GM23338 (cell line): Measurements from ENCODE around the gene ATP4B. TPM values are rescaled to one million over a fixed set of nuclear protein-coding genes. Genes with fewer than 3 reads are reported as not detected.

ENCODE experiments used
- ATAC-seq: fragments of 200-7000 bp; cut with Tn5 transposase; 3 replicates; pipeline ENCODE4 v1.9.1; 2020
- DNase-seq: peaks from one replicate; pipeline ENCODE4 v3.0.0-alpha.2; 2015; ENCODE audit warnings: low spot score
- H2AFZ ChIP-seq: fragments of 200-600 bp; sonication (generic); 2 replicates; pipeline ENCODE4 v1.8.0; 2016; ENCODE audit warnings: antibody characterized with exemption, mild to moderate bottlenecking, moderate library complexity
- H3F3A ChIP-seq: fragments of 200-600 bp; sonication (generic); replicated peaks from 2 replicates; pipeline ENCODE4 v1.8.0; 2017; ENCODE audit warnings: antibody characterized with exemption, mixed run types, low read depth
- H3K27ac ChIP-seq: fragments of 200-600 bp; sonication (generic); 2 replicates; pipeline ENCODE4 v1.6.1; 2016; ENCODE audit warnings: low read depth
- H3K27me3 ChIP-seq: fragments of 200-600 bp; sonication (generic); 2 replicates; pipeline ENCODE4 v1.8.0; 2016; ENCODE audit warnings: mild to moderate bottlenecking, mixed run types, moderate library complexity; ENCODE audit not compliant: insufficient read depth
- H3K36me3 ChIP-seq: fragments of 200-600 bp; sonication (generic); 2 replicates; pipeline ENCODE4 v1.8.0; 2016; ENCODE audit warnings: mild to moderate bottlenecking; ENCODE audit not compliant: insufficient read depth
- H3K4me1 ChIP-seq: fragments of 200-600 bp; sonication (generic); 2 replicates; pipeline ENCODE4 v1.8.0; 2016; ENCODE audit warnings: mild to moderate bottlenecking, moderate library complexity; ENCODE audit not compliant: insufficient read depth
- H3K4me2 ChIP-seq: fragments of 200-600 bp; sonication (generic); 2 replicates; pipeline ENCODE4 v1.7.1; 2017; ENCODE audit warnings: mixed run types
- H3K4me3 ChIP-seq: fragments of 200-600 bp; sonication (generic); 2 replicates; pipeline ENCODE4 v1.6.1; 2016; ENCODE audit warnings: mixed run types
- H3K79me2 ChIP-seq: fragments of 200-600 bp; sonication (generic); replicated peaks from 2 replicates; pipeline ENCODE4 v1.8.0; 2017; ENCODE audit warnings: mild to moderate bottlenecking; ENCODE audit not compliant: insufficient read depth
- H3K9me2 ChIP-seq: fragments of 200-600 bp; sonication (generic); 2 replicates; pipeline ENCODE4 v1.8.0; 2017; ENCODE audit not compliant: insufficient read depth
- H4K20me1 ChIP-seq: fragments of 200-600 bp; sonication (generic); replicated peaks from 2 replicates; pipeline ENCODE4 v1.8.0; 2017; ENCODE audit warnings: mild to moderate bottlenecking; ENCODE audit not compliant: insufficient read depth
- H3K27ac Mint-ChIP-seq: 2 replicates; pipeline ENCODE4 v1.8.0; 2020; ENCODE audit warnings: inconsistent platforms, mild to moderate bottlenecking, moderate library complexity, mixed read lengths
- H3K27me3 Mint-ChIP-seq: 3 replicates; pipeline ENCODE4 v1.8.0; 2022; ENCODE audit warnings: low read depth, mild to moderate bottlenecking, moderate library complexity, mixed read lengths, inconsistent platforms; ENCODE audit not compliant: insufficient read depth, poor library complexity
- H3K36me3 Mint-ChIP-seq: 3 replicates; pipeline ENCODE4 v1.8.0; 2021; ENCODE audit warnings: low read depth, mild to moderate bottlenecking, inconsistent platforms, moderate library complexity, mixed read lengths
- H3K4me1 Mint-ChIP-seq: 3 replicates; pipeline ENCODE4 v1.8.0; 2020; ENCODE audit warnings: mild to moderate bottlenecking, inconsistent platforms, mixed read lengths
- H3K4me3 Mint-ChIP-seq: 3 replicates; pipeline ENCODE4 v1.8.0; 2021; ENCODE audit warnings: moderate library complexity, mild to moderate bottlenecking, inconsistent platforms, mixed read lengths
- H3K9me3 Mint-ChIP-seq: 3 replicates; pipeline ENCODE4 v1.8.0; 2020; ENCODE audit warnings: moderate library complexity, mild to moderate bottlenecking, inconsistent platforms, mixed read lengths
- CREB1 ChIP-seq: fragments of 250-450 bp; sonication (Bioruptor Pico); IDR thresholded peaks from 2 replicates; pipeline ENCODE4 v1.5.0; 2020; ENCODE audit warnings: low read depth, mild to moderate bottlenecking, moderate library complexity
- CTCF ChIP-seq, 2 experiments: fragments of 200-600 bp in 1 of 2; sonication (generic) in 1 of 2; conservative IDR thresholded peaks; 2 replicates each; pipeline versions ENCODE4 v1.5.1 to v1.6.1; 2016 to 2017; ENCODE audit warnings: antibody characterized with exemption in 2 of 2, low read depth in 2 of 2, mild to moderate bottlenecking in 2 of 2, moderate library complexity in 1 of 2
- EZH2phosphoT487 ChIP-seq: fragments of 200-600 bp; sonication (generic); IDR thresholded peaks from one replicate; pipeline ENCODE4 v1.8.1; 2018; ENCODE audit warnings: antibody characterized with exemption; ENCODE audit not compliant: unreplicated experiment
- JUNB ChIP-seq: IDR thresholded peaks from one replicate; pipeline ENCODE4 v1.6.1; 2016; ENCODE audit warnings: antibody characterized with exemption; ENCODE audit not compliant: unreplicated experiment
- POLR2AphosphoS5 ChIP-seq: IDR thresholded peaks from 2 replicates; pipeline ENCODE4 v1.6.1; 2016; ENCODE audit warnings: antibody characterized with exemption, low read depth
- STAT1 ChIP-seq: IDR thresholded peaks from one replicate; pipeline ENCODE4 v1.6.1; 2016; ENCODE audit warnings: antibody characterized with exemption; ENCODE audit not compliant: unreplicated experiment
- ZNF114 ChIP-seq: fragments of 250-450 bp; sonication (Bioruptor Pico); IDR thresholded peaks from 2 replicates; pipeline ENCODE4 v1.5.0; 2020; ENCODE audit warnings: mild to moderate bottlenecking, moderate library complexity
- ZNF331 ChIP-seq: fragments of 250-450 bp; sonication (Bioruptor Pico); IDR thresholded peaks from 2 replicates; pipeline ENCODE4 v1.5.0; 2020; ENCODE audit warnings: low read depth, mild to moderate bottlenecking, moderate library complexity
- polyA plus RNA-seq: library from polyadenylated mRNA; unstranded; fragments of >200 nt; fragmentation: Nextera tagmentation; extraction: Ambion mirVana; gene quantifications from 2 replicates; pipeline ENCODE4 v1.2.1, GENCODE V29; 2016
- total RNA-seq: library from RNA; depleted of rRNA; stranded (reverse); fragments of >200 nt; shearing (Covaris generic); gene quantifications from 2 replicates; pipeline ENCODE4 v1.2.3, GENCODE V29; 2014
- TF ChIP-seq, protein P1 (sequence below): IDR thresholded peaks from one replicate; pipeline ENCODE4 v1.6.1; 2018; ENCODE audit warnings: antibody characterized with exemption; ENCODE audit not compliant: unreplicated experiment
- TF ChIP-seq, protein P2 (sequence below): IDR thresholded peaks from 2 replicates; pipeline ENCODE4 v1.6.1; 2016; ENCODE audit warnings: antibody characterized with exemption

Gene ATP4B
- total and polyA plus RNA-seq, 2 experiments from 2014 or later = not detected

DNA sequence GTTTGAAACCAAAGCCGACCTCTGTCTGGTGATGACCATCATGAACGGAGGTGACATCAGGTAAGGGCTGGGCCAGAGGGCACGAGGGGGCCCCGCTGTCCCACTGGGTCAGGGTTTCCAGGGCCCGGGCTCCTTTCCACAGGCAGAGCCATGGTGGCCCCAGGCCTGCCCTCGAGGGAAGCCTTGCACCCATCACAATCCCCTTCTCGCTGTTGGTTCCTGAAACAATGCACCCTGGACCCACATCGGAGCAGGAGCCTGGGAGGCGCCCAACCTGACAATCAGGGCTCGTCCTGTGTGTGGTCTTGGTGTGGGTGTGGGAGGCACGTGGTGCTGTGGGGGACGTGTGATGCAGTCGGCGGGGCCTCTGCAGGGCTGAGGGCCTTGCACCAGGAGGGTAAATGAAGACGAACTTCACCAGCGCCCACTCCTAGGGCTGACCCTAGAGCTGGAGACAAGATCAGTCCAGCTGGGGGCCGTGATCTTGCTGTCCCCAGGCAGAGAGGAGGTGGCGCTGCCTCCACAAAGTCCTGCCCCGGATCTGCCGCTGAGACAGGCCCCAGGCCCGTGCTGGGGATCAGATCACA is 11.8 kb upstream of the ATP4B start:
- no peak overlapping the region for H3K27ac Mint-ChIP-seq
- no peak for DNase-seq

GRCh38 chr13:113669231-113669754 is 11.3 kb upstream of the ATP4B start:
- H3K4me1 Mint-ChIP-seq = peaks cover 5% of the 10 kb centered on the region; the same call in 2 of the 3 replicates
- no peak for TF ChIP-seq CREB1
- no peak for TF ChIP-seq ZNF114 (CRISPR knock-in tag)
- TF ChIP-seq POLR2AphosphoS5 = no peak
- TF ChIP-seq CTCF (conservative IDR thresholded peaks at IDR 0.05; ENCODE audit: low read depth in 2 of 2) = no peak
- TF ChIP-seq, protein P1, sequence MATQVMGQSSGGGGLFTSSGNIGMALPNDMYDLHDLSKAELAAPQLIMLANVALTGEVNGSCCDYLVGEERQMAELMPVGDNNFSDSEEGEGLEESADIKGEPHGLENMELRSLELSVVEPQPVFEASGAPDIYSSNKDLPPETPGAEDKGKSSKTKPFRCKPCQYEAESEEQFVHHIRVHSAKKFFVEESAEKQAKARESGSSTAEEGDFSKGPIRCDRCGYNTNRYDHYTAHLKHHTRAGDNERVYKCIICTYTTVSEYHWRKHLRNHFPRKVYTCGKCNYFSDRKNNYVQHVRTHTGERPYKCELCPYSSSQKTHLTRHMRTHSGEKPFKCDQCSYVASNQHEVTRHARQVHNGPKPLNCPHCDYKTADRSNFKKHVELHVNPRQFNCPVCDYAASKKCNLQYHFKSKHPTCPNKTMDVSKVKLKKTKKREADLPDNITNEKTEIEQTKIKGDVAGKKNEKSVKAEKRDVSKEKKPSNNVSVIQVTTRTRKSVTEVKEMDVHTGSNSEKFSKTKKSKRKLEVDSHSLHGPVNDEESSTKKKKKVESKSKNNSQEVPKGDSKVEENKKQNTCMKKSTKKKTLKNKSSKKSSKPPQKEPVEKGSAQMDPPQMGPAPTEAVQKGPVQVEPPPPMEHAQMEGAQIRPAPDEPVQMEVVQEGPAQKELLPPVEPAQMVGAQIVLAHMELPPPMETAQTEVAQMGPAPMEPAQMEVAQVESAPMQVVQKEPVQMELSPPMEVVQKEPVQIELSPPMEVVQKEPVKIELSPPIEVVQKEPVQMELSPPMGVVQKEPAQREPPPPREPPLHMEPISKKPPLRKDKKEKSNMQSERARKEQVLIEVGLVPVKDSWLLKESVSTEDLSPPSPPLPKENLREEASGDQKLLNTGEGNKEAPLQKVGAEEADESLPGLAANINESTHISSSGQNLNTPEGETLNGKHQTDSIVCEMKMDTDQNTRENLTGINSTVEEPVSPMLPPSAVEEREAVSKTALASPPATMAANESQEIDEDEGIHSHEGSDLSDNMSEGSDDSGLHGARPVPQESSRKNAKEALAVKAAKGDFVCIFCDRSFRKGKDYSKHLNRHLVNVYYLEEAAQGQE = no peak
- TF ChIP-seq EZH2phosphoT487 = no peak
- no peak for TF ChIP-seq JUNB

More for the DNA sequence above, 11.8 kb upstream of the ATP4B start:
- peaks cover 3% of the 10 kb centered on the region; the same call in 1 of the 3 replicates for H3K9me3 Mint-ChIP-seq
- Histone ChIP-seq H3K9me2 (no peaks in the 10 kb centered on the region), H3K27ac (no peak overlapping the region), H3K36me3 (no peaks in the 10 kb centered on the region), H3K4me2 (no peak overlapping the region), H3K4me1 (no peaks in the 10 kb centered on the region), H3F3A (no peaks in the 10 kb centered on the region), H2AFZ (no peak overlapping the region), H3K79me2 (no peaks in the 10 kb centered on the region), H3K4me3 (no peak overlapping the region), H3K27me3 (no peaks in the 10 kb centered on the region), H4K20me1 (no peaks in the 10 kb centered on the region)
- peaks cover 3% of the 10 kb centered on the region; the same call in 1 of the 3 replicates for H3K4me1 Mint-ChIP-seq
- H3K36me3 Mint-ChIP-seq = no peaks in the 10 kb centered on the region
- no peak overlapping the region for H3K4me3 Mint-ChIP-seq
- no peak for ATAC-seq
- TF ChIP-seq STAT1 = no peak
- TF ChIP-seq ZNF331 = no peak
- TF ChIP-seq, protein P2, sequence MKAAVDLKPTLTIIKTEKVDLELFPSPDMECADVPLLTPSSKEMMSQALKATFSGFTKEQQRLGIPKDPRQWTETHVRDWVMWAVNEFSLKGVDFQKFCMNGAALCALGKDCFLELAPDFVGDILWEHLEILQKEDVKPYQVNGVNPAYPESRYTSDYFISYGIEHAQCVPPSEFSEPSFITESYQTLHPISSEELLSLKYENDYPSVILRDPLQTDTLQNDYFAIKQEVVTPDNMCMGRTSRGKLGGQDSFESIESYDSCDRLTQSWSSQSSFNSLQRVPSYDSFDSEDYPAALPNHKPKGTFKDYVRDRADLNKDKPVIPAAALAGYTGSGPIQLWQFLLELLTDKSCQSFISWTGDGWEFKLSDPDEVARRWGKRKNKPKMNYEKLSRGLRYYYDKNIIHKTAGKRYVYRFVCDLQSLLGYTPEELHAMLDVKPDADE = no peak
- no peak for TF ChIP-seq CREB1
- TF ChIP-seq POLR2AphosphoS5 = no peak
- TF ChIP-seq ZNF114 (CRISPR knock-in tag) = no peak
- no peak for TF ChIP-seq EZH2phosphoT487
- peaks cover 2% of the 10 kb centered on the region for H3K27me3 Mint-ChIP-seq

More at GRCh38 chr13:113669231-113669754, 11.3 kb upstream of the ATP4B start:
- H3K4me1 ChIP-seq = no peaks in the 10 kb centered on the region
- ATAC-seq (no peak), DNase-seq (no peak)
- no peaks in the 10 kb centered on the region for H3K79me2 ChIP-seq
- no peaks in the 10 kb centered on the region for H3K9me2 ChIP-seq
- H3K9me3 Mint-ChIP-seq = peaks cover 3% of the 10 kb centered on the region; the same call in 1 of the 3 replicates
- H3K27me3 ChIP-seq = no peaks in the 10 kb centered on the region
- no peak overlapping the region for H3K27ac ChIP-seq
- no peak overlapping the region for H2AFZ ChIP-seq
- H3K4me2 ChIP-seq = no peak overlapping the region
- H3K36me3 Mint-ChIP-seq = no peaks in the 10 kb centered on the region
- H3K4me3 Mint-ChIP-seq = no peak overlapping the region
- H3F3A ChIP-seq = no peaks in the 10 kb centered on the region
- H3K27me3 Mint-ChIP-seq = peaks cover 2% of the 10 kb centered on the region
- no peaks in the 10 kb centered on the region for H4K20me1 ChIP-seq
- H3K4me3 ChIP-seq = no peak overlapping the region
- no peak overlapping the region for H3K27ac Mint-ChIP-seq
- H3K36me3 ChIP-seq = no peaks in the 10 kb centered on the region
